Activated T-cell treated with anti-CD3 and anti-CD28 coated beads for 4 hours (primary cell): ENCODE data around the gene OLFM3.

Experiments used
- DNase-seq: peaks from one replicate; pipeline ENCODE4 v3.0.0-alpha.2; 2020

The OLFM3 gene

GRCh38 chr1:101942516-101943193 is 54.1 kb downstream of the OLFM3 start:
- DNase-seq, result no peak

- DNase-seq, result no peak
Measured at GRCh38 chr1:101938681-101939080, 58.0 kb downstream of the OLFM3 start.

DNA sequence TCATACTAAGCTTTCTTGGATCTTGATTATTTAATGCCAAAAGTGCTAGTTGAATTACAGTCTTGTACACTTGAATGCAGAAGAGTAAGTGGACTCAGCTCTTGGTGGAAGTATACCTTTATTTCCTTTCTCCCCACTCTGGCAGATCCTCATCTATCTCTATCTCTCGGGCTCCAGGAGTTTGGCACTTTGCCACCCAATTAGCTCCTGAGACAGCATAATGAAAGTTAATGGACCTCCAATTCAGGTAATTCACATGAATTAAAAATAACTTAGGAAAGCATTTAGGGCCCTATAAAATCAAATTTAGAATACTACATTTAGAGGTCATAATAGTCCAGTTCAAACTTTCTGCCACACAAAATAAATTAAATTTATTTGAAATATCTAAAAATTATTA is 67.4 kb downstream of the OLFM3 start:
- no peak for DNase-seq

- no peak for DNase-seq
Measured at GRCh38 chr1:101928829-101929228, 67.9 kb downstream of the OLFM3 start.

GRCh38 chr1:101924700-101925099 is 72.0 kb downstream of the OLFM3 start:
- no peak for DNase-seq

- no peak for DNase-seq
Measured at GRCh38 chr1:101920577-101920976, 76.1 kb downstream of the OLFM3 start.

DNA sequence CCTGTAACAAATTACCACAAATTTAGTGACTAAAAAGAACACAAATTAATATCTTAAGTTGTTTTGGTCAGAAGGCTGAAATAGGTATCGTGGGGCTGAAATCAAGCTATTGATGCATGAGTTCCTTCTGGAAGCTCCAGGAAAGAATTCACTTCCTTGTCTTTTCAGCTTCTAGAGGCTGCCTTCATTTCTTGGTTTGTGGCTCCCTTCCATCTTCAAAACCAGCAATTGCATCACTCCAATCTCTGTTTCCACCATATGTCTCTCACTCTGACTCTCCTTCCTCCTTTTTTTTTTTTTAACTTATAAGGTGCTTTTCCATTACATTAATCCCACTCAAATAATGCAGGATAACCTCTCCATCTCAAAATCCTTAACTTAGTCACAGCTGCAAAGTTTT is 78.4 kb downstream of the OLFM3 start:
- DNase-seq, result no peak

- no peak for DNase-seq
Measured at GRCh38 chr1:101915597-101915996, 81.1 kb downstream of the OLFM3 start.

- no peak for DNase-seq
Measured at GRCh38 chr1:101914473-101915242, 82.1 kb downstream of the OLFM3 start.

GRCh38 chr1:101911894-101912293 is 84.8 kb downstream of the OLFM3 start:
- no peak for DNase-seq

GRCh38 chr1:101908980-101909379 is 87.7 kb downstream of the OLFM3 start:
- no peak for DNase-seq

DNA sequence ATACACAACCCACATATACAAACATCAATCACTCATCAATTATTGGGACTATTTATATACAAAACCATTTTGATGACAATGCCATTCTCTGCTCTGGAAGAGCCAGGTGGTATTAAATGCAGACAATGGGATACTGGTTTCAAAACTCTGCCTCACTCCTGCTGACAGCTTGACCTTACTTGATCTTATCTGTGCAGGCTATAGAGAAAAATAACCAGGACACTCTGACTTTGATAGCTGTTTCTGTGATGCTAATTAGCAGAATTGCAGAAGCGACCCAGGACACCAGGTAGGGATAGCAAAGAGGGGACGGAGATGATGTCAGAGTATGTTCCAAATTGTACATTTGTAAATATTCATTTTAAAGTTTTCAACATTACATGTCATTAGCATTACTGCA is 89.5 kb downstream of the OLFM3 start:
- no peak for DNase-seq

- DNase-seq, result no peak
Measured at GRCh38 chr1:101905283-101905835, 91.4 kb downstream of the OLFM3 start.

GRCh38 chr1:101902199-101902598 is 94.5 kb downstream of the OLFM3 start:
- no peak for DNase-seq

DNA sequence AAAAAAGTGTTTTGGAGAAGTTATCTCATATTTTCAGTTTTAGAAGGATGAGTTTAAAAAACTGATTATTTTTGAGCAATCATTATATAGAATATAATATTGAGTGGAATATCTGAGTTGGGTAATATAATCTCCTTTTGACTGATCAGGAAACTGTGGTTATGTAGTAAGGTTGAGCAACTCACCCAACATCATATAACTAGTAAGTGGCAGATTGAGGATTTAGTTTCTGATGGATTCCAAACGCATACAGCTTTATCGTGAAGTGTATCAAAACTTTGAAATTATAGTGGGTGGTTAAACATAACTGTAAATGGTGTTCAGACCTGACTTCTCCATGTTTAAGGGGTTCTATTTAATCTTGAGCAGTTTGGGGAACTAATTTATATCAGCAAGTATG is 98.6 kb downstream of the OLFM3 start:
- DNase-seq, result no peak

DNA sequence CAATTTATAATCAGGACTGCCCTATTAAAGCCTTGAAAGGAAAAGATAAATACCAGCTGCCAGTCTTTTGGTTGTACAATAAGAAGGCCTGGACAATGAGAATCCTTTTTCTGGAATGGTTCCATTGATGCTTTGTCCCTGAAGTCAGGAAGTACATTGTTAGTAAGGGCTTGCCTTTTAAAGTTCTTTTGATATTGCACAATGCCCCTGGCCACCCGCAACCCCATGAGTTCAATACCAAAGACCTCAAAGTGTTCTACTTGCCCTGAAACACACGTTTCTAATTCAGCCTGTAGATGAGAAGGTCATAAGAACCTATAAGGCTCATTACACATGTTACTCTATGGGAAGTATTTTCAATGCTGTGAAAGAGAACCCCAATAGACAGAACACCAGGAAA is 112.1 kb downstream of the OLFM3 start:
- no peak for DNase-seq

DNA sequence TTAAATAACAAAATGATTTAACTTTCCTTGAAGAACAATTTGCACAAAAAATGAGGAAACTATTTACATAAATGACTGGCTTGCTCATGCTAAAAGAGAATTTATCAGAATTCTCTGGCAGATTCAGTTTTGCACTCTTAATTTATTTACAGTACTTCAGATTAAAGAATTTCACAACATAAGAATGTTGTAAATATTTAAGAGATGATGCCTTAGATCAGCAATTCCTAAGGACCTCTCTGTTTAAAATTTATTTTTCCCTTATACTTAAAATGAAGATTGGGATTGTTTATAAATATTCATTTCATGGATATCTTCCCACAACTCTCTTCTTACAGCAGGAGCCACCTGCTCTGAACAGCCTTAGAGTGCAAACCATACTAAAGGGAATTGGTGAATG is 120.8 kb downstream of the OLFM3 start:
- DNase-seq, result no peak

- no peak for DNase-seq
Measured at GRCh38 chr1:101873672-101874071, 123.1 kb downstream of the OLFM3 start.

GRCh38 chr1:101859941-101860340 is 136.8 kb downstream of the OLFM3 start:
- no peak for DNase-seq

GRCh38 chr1:101854271-101854670 is 142.5 kb downstream of the OLFM3 start:
- no peak for DNase-seq

GRCh38 chr1:101852936-101853335 is 143.8 kb downstream of the OLFM3 start:
- DNase-seq, result no peak

GRCh38 chr1:101849356-101849755 is 147.4 kb downstream of the OLFM3 start:
- no peak for DNase-seq

GRCh38 chr1:101847626-101848025 is 149.1 kb downstream of the OLFM3 start:
- DNase-seq, result no peak

GRCh38 chr1:101846820-101847219 is 149.9 kb downstream of the OLFM3 start:
- no peak for DNase-seq
